Activated gamma-delta T cell (primary cell): Measurements from ENCODE around the gene MAN2A2.
"Not testable (repeated sequence)": the region's sequence is repeated elsewhere in the genome, so short reads cannot be mapped to it uniquely, and the experiment has no call there.

Source experiments
- DNase-seq: peaks from one replicate; lab custom pipeline; 2025; lab: John Stamatoyannopoulos, UW

MAN2A2 gene

GRCh38 chr15:90883976-90884718, 19.0 kb upstream of the MAN2A2 start, which contains the start of gene FES:
Gene FES, plus strand, starts transcription at chr15:90884504. Its CDS starts 542 bp downstream, at chr15:90885046.
- DNase-seq = no peak

GRCh38 chr15:90884719-90885431, 18.2 kb upstream of the MAN2A2 start:
- no peak for DNase-seq

- peak; percentile 47 for DNase-seq
These were observed 17.4 kb upstream of the MAN2A2 start for GRCh38 chr15:90885432-90886290.

GRCh38 chr15:90886291-90886614, 16.8 kb upstream of the MAN2A2 start:
- no peak for DNase-seq

GRCh38 chr15:90887037-90887481, 16.0 kb upstream of the MAN2A2 start:
- DNase-seq = no peak

GRCh38 chr15:90889313-90889730, 13.8 kb upstream of the MAN2A2 start:
- DNase-seq = no peak

GRCh38 chr15:90889736-90890456, 13.2 kb upstream of the MAN2A2 start:
- no peak for DNase-seq

- no peak for DNase-seq
These were observed 12.3 kb upstream of the MAN2A2 start for GRCh38 chr15:90890839-90891238.

- DNase-seq = no peak
These were observed 11.7 kb upstream of the MAN2A2 start for GRCh38 chr15:90891346-90891949.

- no peak for DNase-seq
These were observed 11.1 kb upstream of the MAN2A2 start for GRCh38 chr15:90892023-90892422.

GRCh38 chr15:90892498-90893174, 10.5 kb upstream of the MAN2A2 start:
- no peak for DNase-seq

GRCh38 chr15:90893175-90894090, 9.7 kb upstream of the MAN2A2 start:
- DNase-seq = no peak

GRCh38 chr15:90895571-90896117, 7.5 kb upstream of the MAN2A2 start:
- DNase-seq = no peak

GRCh38 chr15:90897131-90897655, 5.9 kb upstream of the MAN2A2 start:
- not testable (repeated sequence) for DNase-seq

GRCh38 chr15:90901175-90902039, 1.7 kb upstream of the MAN2A2 start:
- no peak for DNase-seq

GRCh38 chr15:90902040-90902839, 862 bp upstream of the MAN2A2 start:
- peak; percentile 60 for DNase-seq
